ENCODE results near the gene PSAP. TPM values are rescaled to one million over a fixed set of nuclear protein-coding genes. Genes with fewer than 3 reads are reported as not detected.
A peak's percentile ranks its signal among the peaks of the same experiment; 100 is the strongest.

PSAP gene
- total and polyA plus RNA-seq, 2 experiments from 2014 or later: 151 to 391 TPM

- Mint-ChIP-seq H3K27ac (peak overlapping the region; percentile 91), H3K9me3 (no peaks in the 10 kb centered on the region), H3K27me3 (ENCODE audit: insufficient read depth, low read depth, poor library complexity) (peaks cover 10% of the 10 kb centered on the region), H3K36me3 (ENCODE audit: low read depth) (no peaks in the 10 kb centered on the region), H3K4me1 (peaks cover 21% of the 10 kb centered on the region), H3K4me3 (peak overlapping the region; percentile 98)
- DNase-seq (ENCODE audit: low spot score) (no peak), ATAC-seq (no peak)
- TF ChIP-seq REST (IDR thresholded peaks at IDR 0.05; ENCODE audit: unreplicated experiment) (no peak), EZH2phosphoT487 (IDR thresholded peaks at IDR 0.05; ENCODE audit: unreplicated experiment) (no peak)
- H4K20me1 ChIP-seq (replicated peaks; ENCODE audit: insufficient read depth): peaks cover 27% of the 10 kb centered on the region
- peak overlapping the region; percentile 93 for H3K27ac ChIP-seq (ENCODE audit: low read depth)
- peak overlapping the region; percentile 94 for H3K4me2 ChIP-seq
- H3K27me3 ChIP-seq (ENCODE audit: insufficient read depth): no peaks in the 10 kb centered on the region
- H3K36me3 ChIP-seq (ENCODE audit: insufficient read depth): no peaks in the 10 kb centered on the region
- no peaks in the 10 kb centered on the region for H3K9me2 ChIP-seq (ENCODE audit: insufficient read depth)
- H2AFZ ChIP-seq: no peak overlapping the region; the same call in 1 of the 2 replicates
- H3K4me1 ChIP-seq (ENCODE audit: insufficient read depth): peaks cover 21% of the 10 kb centered on the region
- peaks cover 55% of the 10 kb centered on the region for H3K79me2 ChIP-seq (replicated peaks; ENCODE audit: insufficient read depth)
- no peaks in the 10 kb centered on the region for H3F3A ChIP-seq (replicated peaks; ENCODE audit: low read depth)
- H3K4me3 ChIP-seq: peak overlapping the region; percentile 95
Observed at GRCh38 chr10:71850021-71850742, 869 bp downstream of the PSAP start.

GRCh38 chr10:71849461-71849908 is 1.6 kb downstream of the PSAP start:
- ATAC-seq (no peak), DNase-seq (ENCODE audit: low spot score) (no peak)
- no peak for TF ChIP-seq ZNF331 (CRISPR knock-in tag; IDR thresholded peaks at IDR 0.05; ENCODE audit: low read depth)
- TF ChIP-seq ZNF114 (CRISPR knock-in tag; IDR thresholded peaks at IDR 0.05): no peak
- TF ChIP-seq POLR2AphosphoS5 (IDR thresholded peaks at IDR 0.05; ENCODE audit: low read depth): no peak
- no peak for TF ChIP-seq ETS1 (IDR thresholded peaks at IDR 0.05)
- TF ChIP-seq ZNF462 (CRISPR knock-in tag; IDR thresholded peaks at IDR 0.05): no peak
- no peak for TF ChIP-seq NANOG (IDR thresholded peaks at IDR 0.05; ENCODE audit: borderline replicate concordance)
- TF ChIP-seq STAT1 (IDR thresholded peaks at IDR 0.05; ENCODE audit: unreplicated experiment): no peak
- no peak for TF ChIP-seq EZH2phosphoT487 (IDR thresholded peaks at IDR 0.05; ENCODE audit: unreplicated experiment)
- no peak for TF ChIP-seq JUNB (IDR thresholded peaks at IDR 0.05; ENCODE audit: unreplicated experiment)
- Histone ChIP-seq H3K27me3 (ENCODE audit: insufficient read depth) (no peaks in the 10 kb centered on the region), H3K4me2 (peak overlapping the region; percentile 94), H3K79me2 (replicated peaks; ENCODE audit: insufficient read depth) (peaks cover 62% of the 10 kb centered on the region), H3K36me3 (ENCODE audit: insufficient read depth) (no peaks in the 10 kb centered on the region), H2AFZ (no peak overlapping the region), H3K27ac (ENCODE audit: low read depth) (no peak overlapping the region), H3K4me1 (ENCODE audit: insufficient read depth) (peaks cover 21% of the 10 kb centered on the region), H3K9me2 (ENCODE audit: insufficient read depth) (no peaks in the 10 kb centered on the region), H4K20me1 (replicated peaks; ENCODE audit: insufficient read depth) (peaks cover 34% of the 10 kb centered on the region), H3K4me3 (peak overlapping the region; percentile 95), H3F3A (replicated peaks; ENCODE audit: low read depth) (no peaks in the 10 kb centered on the region)
- Mint-ChIP-seq H3K9me3 (no peaks in the 10 kb centered on the region), H3K36me3 (ENCODE audit: low read depth) (no peaks in the 10 kb centered on the region), H3K27ac (no peak overlapping the region), H3K27me3 (ENCODE audit: insufficient read depth, low read depth, poor library complexity) (peaks cover 10% of the 10 kb centered on the region), H3K4me3 (peak overlapping the region; percentile 98), H3K4me1 (peaks cover 21% of the 10 kb centered on the region)
